HFFc6 (cell line): Measurements from ENCODE around the gene PDLIM7. TPM values are rescaled to one million over a fixed set of nuclear protein-coding genes. Genes with fewer than 3 reads are reported as not detected.

ENCODE experiments used
- DNase-seq: peaks from one replicate; pipeline ENCODE4 v3.0.0-alpha.2; 2018
- H3K27ac Mint-ChIP-seq: 2 replicates; pipeline ENCODE4 v1.8.0; 2020; ENCODE audit warnings: mild to moderate bottlenecking, mixed read lengths
- H3K27me3 Mint-ChIP-seq: 2 replicates; pipeline ENCODE4 v1.8.0; 2021; ENCODE audit warnings: mild to moderate bottlenecking, moderate library complexity, mixed read lengths; ENCODE audit not compliant: insufficient read depth
- H3K36me3 Mint-ChIP-seq: 2 replicates; pipeline ENCODE4 v1.8.0; 2021; ENCODE audit warnings: low read depth, mixed read lengths
- H3K4me1 Mint-ChIP-seq: 2 replicates; pipeline ENCODE4 v1.8.0; 2020; ENCODE audit warnings: low read depth, mixed read lengths
- H3K4me3 Mint-ChIP-seq: 2 replicates; pipeline ENCODE4 v1.8.0; 2020; ENCODE audit warnings: mild to moderate bottlenecking, moderate library complexity, mixed read lengths
- H3K9me3 Mint-ChIP-seq: 2 replicates; pipeline ENCODE4 v1.8.0; 2020; ENCODE audit warnings: mild to moderate bottlenecking, mixed read lengths
- CTCF ChIP-seq: fragments of 200-600 bp; sonication (generic); IDR thresholded peaks from 2 replicates; pipeline ENCODE4 v1.5.0; 2021; ENCODE audit warnings: antibody characterized with exemption, mild to moderate bottlenecking
- total RNA-seq, 6 experiments: library from RNA; stranded (reverse); fragmentation: NEBNext Ultra II Directional; extraction: Animal tissue kit (Norgen Biotek cat#: 25700); gene quantifications; 2 replicates in 1 of 6; 3 replicates in 5 of 6; pipeline ENCODE4 v1.2.3, GENCODE V29; 2021

PDLIM7 gene
- total RNA-seq, 6 experiments from 2014 or later, result 339 to 353 (median 343) TPM

DNA sequence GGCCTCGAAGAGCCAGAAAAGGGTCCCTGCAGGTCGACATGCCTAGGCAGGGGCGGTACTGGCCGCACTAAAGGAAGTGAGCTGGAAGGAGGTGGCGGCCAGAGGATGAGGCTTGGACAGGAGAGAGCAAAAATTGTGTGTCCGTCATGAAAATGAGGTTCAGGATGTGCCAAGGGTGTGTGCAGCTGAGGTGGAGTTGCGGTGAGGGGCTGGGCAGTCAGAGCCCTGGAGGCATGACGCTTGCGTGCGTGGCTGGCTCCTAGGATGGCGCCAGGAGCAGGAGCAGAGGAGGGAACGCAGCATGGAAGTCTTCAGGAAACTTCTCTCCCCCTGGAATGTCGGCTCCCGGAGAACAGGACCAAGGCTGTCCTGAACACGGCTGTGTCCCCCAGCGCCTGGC is 5.5 kb upstream of the PDLIM7 start:
- Mint-ChIP-seq H3K4me1 (peaks cover 28% of the 10 kb centered on the region), H3K27me3 (peaks cover 2% of the 10 kb centered on the region), H3K36me3 (no peaks in the 10 kb centered on the region), H3K4me3 (no peak overlapping the region), H3K9me3 (no peaks in the 10 kb centered on the region), H3K27ac (no peak overlapping the region)
- DNase-seq, result no peak
- TF ChIP-seq CTCF, result no peak

- Mint-ChIP-seq H3K9me3 (no peaks in the 10 kb centered on the region), H3K27ac (no peak overlapping the region), H3K4me3 (no peak overlapping the region), H3K27me3 (peaks cover 5% of the 10 kb centered on the region), H3K4me1 (peaks cover 32% of the 10 kb centered on the region), H3K36me3 (no peaks in the 10 kb centered on the region)
- DNase-seq, result no peak
- TF ChIP-seq CTCF, result no peak
Observed at GRCh38 chr5:177501874-177502678, 4.7 kb upstream of the PDLIM7 start.

- peaks cover 5% of the 10 kb centered on the region for H3K27me3 Mint-ChIP-seq
- H3K4me3 Mint-ChIP-seq, result no peak overlapping the region
- peak; percentile 97 for TF ChIP-seq CTCF
- H3K36me3 Mint-ChIP-seq, result 0 out of 2 replicates have a peak, but pooled peaks cover 4% of the 10 kb centered on the region
- H3K27ac Mint-ChIP-seq, result peak overlapping the region; percentile 73
- H3K9me3 Mint-ChIP-seq, result no peaks in the 10 kb centered on the region
- peaks cover 36% of the 10 kb centered on the region for H3K4me1 Mint-ChIP-seq
- peak; percentile 78 for DNase-seq
Observed at GRCh38 chr5:177500685-177501522, 3.5 kb upstream of the PDLIM7 start.

DNA sequence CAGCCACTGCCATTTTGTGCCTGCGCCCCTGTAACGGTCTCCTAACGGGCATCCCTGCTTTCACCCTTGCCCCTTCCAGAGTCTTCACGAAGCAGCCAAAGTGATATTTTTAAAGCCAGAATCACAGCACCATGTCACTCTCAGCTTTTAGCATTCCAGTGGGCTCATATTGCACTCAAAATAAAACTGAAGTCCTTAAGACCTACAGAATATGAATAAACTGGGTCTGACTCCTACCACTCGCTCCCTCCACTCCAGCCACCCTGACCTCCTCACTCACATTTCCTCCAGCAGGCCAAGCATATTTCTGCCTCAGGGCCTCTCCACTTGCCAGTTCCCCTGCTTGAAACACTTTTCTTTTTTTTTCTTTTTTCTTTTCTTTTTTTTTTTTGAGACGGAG is 2.4 kb upstream of the PDLIM7 start:
- Mint-ChIP-seq H3K27ac (no peak overlapping the region), H3K4me1 (peaks cover 46% of the 10 kb centered on the region), H3K27me3 (peaks cover 5% of the 10 kb centered on the region), H3K36me3 (0 out of 2 replicates have a peak, but pooled peaks cover 6% of the 10 kb centered on the region), H3K9me3 (no peaks in the 10 kb centered on the region), H3K4me3 (no peak overlapping the region)
- no peak for DNase-seq
- no peak for TF ChIP-seq CTCF

DNA sequence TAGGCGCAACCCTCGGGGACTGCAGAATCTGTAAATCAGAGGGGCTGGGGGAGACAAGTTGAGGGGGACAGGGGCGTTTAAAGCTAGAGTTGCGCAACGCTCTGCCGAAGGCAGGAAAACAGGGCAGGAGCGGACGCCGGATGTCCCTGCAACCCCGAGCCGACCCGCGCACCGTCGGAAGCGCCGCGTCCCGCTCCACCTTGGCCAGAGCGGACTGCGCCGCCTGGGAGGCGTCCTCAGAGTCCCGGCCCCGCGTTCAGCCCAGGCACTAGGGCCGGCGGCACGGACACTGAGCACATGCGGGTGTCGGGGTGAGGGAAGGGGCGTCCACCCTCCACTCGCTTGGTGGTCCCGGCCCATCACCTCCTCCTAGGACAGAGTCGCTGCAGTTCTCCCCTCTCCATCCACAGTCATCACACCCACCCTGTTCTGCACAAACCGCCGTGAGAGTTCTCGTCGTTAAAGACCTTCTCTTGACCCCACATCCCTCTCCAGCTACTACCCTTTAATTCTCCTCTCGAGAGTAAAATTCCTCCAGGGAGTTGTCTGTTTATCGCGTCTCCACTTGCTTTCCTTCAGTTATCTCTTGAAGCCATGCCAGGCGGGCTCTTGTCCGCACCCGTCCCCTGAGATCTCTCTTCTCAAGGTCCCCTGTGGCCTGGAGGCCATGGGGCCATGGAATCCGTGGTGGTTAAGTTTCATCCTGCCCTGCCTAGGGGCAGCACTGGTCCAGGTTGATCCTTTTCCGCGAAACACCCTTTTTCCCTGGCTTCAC is 796 bp upstream of the PDLIM7 start:
- TF ChIP-seq CTCF, result no peak
- no peak for DNase-seq
- H3K27ac Mint-ChIP-seq, result peak overlapping the region; percentile 87
- peaks cover 8% of the 10 kb centered on the region; the same call in 1 of the 2 replicates for H3K36me3 Mint-ChIP-seq
- no peaks in the 10 kb centered on the region for H3K9me3 Mint-ChIP-seq
- peaks cover 5% of the 10 kb centered on the region for H3K27me3 Mint-ChIP-seq
- H3K4me1 Mint-ChIP-seq, result peaks cover 62% of the 10 kb centered on the region
- peak overlapping the region; percentile 92 for H3K4me3 Mint-ChIP-seq
